HL-60 (cell line): Measurements from ENCODE around the gene DRD4.

Experiments used
- GABPA ChIP-seq: IDR thresholded peaks from 2 replicates; pipeline ENCODE4 v1.6.1; 2012; ENCODE audit warnings: low read depth
- SPI1 ChIP-seq: IDR thresholded peaks from 2 replicates; pipeline ENCODE4 v1.6.1; 2012; ENCODE audit warnings: low read depth, mild to moderate bottlenecking, borderline replicate concordance
- TF ChIP-seq, protein P1 (sequence below): IDR thresholded peaks from one replicate; pipeline ENCODE4 v1.5.1; 2011; ENCODE audit warnings: low read length, control low read depth, inconsistent platforms; ENCODE audit not compliant: insufficient read depth
- TF ChIP-seq, protein P2 (sequence below): IDR thresholded peaks from 2 replicates; pipeline ENCODE4 v1.6.1; 2012; ENCODE audit warnings: low read depth; ENCODE audit not compliant: insufficient replicate concordance

DNA sequence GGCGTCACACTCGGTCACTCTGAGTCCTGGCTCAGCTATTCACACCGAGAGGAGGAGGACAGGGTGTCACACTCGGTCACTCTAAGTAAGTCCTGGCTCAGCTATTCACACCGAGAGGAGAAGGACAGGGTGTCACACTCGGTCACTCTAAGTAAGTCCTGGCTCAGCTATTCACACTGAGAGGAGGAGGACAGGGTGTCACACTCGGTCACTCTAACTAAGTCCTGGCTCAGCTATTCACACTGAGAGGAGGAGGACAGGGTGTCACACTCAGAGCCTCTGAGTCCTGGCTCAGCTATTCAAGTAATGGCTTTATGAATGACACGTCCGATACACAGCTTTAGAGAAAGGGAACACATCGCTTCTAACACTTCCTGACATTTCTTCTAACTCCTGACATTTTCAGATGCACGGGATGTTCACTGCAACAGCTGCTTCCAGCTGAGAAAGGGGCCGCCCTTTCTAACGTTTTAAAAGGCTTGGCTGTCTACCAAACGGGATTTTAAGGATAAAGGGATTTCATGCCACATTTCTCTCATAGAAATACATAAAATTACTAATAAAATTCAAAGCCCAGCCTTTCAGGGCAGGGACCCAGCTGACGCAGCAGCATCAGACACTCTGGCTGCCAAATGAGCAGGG is 28.1 kb downstream of the DRD4 start:
- TF ChIP-seq GABPA: no peak
- TF ChIP-seq, protein P1, sequence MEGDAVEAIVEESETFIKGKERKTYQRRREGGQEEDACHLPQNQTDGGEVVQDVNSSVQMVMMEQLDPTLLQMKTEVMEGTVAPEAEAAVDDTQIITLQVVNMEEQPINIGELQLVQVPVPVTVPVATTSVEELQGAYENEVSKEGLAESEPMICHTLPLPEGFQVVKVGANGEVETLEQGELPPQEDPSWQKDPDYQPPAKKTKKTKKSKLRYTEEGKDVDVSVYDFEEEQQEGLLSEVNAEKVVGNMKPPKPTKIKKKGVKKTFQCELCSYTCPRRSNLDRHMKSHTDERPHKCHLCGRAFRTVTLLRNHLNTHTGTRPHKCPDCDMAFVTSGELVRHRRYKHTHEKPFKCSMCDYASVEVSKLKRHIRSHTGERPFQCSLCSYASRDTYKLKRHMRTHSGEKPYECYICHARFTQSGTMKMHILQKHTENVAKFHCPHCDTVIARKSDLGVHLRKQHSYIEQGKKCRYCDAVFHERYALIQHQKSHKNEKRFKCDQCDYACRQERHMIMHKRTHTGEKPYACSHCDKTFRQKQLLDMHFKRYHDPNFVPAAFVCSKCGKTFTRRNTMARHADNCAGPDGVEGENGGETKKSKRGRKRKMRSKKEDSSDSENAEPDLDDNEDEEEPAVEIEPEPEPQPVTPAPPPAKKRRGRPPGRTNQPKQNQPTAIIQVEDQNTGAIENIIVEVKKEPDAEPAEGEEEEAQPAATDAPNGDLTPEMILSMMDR: no peak
- TF ChIP-seq, protein P2, sequence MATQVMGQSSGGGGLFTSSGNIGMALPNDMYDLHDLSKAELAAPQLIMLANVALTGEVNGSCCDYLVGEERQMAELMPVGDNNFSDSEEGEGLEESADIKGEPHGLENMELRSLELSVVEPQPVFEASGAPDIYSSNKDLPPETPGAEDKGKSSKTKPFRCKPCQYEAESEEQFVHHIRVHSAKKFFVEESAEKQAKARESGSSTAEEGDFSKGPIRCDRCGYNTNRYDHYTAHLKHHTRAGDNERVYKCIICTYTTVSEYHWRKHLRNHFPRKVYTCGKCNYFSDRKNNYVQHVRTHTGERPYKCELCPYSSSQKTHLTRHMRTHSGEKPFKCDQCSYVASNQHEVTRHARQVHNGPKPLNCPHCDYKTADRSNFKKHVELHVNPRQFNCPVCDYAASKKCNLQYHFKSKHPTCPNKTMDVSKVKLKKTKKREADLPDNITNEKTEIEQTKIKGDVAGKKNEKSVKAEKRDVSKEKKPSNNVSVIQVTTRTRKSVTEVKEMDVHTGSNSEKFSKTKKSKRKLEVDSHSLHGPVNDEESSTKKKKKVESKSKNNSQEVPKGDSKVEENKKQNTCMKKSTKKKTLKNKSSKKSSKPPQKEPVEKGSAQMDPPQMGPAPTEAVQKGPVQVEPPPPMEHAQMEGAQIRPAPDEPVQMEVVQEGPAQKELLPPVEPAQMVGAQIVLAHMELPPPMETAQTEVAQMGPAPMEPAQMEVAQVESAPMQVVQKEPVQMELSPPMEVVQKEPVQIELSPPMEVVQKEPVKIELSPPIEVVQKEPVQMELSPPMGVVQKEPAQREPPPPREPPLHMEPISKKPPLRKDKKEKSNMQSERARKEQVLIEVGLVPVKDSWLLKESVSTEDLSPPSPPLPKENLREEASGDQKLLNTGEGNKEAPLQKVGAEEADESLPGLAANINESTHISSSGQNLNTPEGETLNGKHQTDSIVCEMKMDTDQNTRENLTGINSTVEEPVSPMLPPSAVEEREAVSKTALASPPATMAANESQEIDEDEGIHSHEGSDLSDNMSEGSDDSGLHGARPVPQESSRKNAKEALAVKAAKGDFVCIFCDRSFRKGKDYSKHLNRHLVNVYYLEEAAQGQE: no peak
- TF ChIP-seq SPI1: no peak
